ENCODE measurements around the gene MYL4.
"Not testable (repeated sequence)": the region's sequence is repeated elsewhere in the genome, so short reads cannot be mapped to it uniquely, and the experiment has no call there.

MYL4 gene

DNA sequence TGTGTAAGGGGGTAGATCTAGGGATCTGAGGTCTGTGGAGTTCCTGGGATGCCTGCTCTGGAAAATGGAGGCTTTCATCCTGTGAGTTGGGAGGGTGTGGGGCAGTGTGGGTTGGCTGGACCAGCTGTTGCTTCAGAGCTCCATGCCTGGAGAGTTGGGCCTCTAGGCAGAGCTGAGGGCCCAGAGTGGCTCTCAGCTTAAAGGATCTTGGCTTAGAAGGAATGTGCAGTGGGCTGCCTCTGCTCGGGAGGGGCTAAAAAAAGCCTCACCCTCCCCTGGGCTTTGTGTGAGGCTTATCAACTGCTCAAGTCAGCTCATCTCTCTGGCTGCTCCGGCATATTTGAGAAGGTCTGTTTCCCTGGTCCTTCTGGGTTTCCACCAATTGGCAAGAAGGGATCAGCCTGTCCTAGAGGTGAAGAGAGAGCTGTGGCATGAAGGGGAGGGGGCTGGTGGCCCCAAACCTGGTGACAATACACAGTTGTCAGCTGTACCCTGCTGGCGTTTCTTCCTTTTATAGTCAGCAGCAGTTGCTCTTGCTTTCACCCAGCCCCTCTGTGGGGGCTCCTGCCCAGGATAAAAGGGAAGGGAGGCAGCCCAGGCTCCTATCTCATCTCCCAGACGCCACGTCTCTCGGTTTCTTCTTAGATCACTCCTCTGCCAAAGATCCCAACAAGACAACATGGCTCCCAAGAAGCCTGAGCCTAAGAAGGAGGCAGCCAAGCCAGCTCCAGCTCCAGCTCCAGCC lies at the start of gene MYL4:
MYL4 (plus strand) TSS at position 605 of the 745 bp plus-strand sequence; CDS start at position 680, 75 bp downstream.
- in situ Hi-C loops (cut with MboI; ENCODE audit: low sequenced_read_pairs), result no loop called here

DNA sequence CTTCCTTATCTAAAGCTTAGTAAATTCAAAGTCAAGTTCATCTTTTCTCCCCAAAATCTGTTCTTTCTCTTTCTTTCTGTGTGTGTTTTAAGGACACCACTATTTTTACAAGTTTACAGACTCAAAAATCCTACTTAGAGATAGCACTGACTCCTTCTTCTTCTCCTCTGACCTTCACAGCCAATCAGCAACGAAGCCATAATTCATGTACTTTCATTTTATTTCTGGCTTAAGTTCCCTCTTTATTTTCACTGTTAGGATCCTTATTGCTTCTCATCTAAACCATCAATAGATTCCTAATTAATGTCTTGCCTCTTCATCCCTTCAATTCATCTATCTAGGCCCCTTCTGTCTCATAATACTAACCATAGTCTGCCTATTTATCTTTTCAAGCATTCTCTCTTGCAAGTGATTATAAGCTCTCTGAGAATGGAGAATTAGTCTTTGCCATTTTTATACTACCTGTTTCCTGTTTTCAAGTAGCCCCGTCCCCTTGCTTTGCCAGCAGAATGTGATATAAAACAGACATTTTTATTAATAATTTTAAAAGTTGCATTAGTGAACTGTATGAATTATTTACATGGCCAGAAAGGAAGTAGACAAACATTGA lies 47.0 kb upstream of the MYL4 start:
- in situ Hi-C loops (cut with MboI; ENCODE audit: low sequenced_read_pairs), result no loop called here

DNA sequence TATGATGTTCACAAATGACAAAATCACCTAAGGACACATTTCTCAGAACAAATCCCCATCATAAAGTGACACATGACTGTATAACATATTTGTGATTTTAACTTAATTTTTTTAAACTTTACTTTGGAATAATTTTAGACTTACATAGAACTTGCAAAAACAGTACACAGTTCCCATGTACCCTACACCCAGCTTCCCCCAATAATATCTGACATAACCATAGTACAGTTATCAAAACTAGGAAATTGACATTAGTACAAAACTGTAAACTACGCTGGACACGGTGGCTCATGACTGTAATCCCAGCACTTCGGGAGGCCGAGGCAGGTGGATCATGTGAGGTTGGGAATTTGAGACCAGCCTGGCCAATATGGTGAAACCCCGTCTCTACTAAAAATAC lies 44.9 kb upstream of the MYL4 start:
- in situ Hi-C loops (cut with MboI; ENCODE audit: low sequenced_read_pairs), result no loop called here

DNA sequence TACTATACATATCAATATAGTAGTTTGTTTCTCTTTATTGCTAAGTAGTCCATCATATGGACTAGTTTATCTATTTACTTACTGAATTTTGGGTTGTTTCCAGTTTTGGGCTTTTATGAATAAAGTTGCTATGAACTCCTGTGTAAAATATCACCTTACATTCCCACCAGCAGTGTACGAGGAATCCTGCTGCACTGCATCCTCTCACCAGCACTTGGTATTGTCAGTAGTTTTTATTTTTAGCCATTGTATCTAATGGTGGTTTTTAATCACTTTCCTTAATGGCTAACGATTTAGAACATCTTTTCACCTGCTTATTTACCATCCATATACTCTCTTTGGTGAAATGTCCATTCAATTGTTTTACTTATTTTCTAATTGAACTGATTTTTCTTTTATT lies 44.0 kb upstream of the MYL4 start:
- in situ Hi-C loops (cut with MboI; ENCODE audit: low sequenced_read_pairs), result no loop called here

GRCh38 chr17:47166854-47167253 lies 42.3 kb upstream of the MYL4 start:
- in situ Hi-C loops (cut with MboI; ENCODE audit: low sequenced_read_pairs), result not testable (repeated sequence)

GRCh38 chr17:47168896-47169295 lies 40.3 kb upstream of the MYL4 start:
- in situ Hi-C loops (cut with MboI; ENCODE audit: low sequenced_read_pairs), result not testable (repeated sequence)

- in situ Hi-C loops (cut with MboI; ENCODE audit: low sequenced_read_pairs), result no loop called here
Measured at GRCh38 chr17:47170710-47171109, 38.4 kb upstream of the MYL4 start.

DNA sequence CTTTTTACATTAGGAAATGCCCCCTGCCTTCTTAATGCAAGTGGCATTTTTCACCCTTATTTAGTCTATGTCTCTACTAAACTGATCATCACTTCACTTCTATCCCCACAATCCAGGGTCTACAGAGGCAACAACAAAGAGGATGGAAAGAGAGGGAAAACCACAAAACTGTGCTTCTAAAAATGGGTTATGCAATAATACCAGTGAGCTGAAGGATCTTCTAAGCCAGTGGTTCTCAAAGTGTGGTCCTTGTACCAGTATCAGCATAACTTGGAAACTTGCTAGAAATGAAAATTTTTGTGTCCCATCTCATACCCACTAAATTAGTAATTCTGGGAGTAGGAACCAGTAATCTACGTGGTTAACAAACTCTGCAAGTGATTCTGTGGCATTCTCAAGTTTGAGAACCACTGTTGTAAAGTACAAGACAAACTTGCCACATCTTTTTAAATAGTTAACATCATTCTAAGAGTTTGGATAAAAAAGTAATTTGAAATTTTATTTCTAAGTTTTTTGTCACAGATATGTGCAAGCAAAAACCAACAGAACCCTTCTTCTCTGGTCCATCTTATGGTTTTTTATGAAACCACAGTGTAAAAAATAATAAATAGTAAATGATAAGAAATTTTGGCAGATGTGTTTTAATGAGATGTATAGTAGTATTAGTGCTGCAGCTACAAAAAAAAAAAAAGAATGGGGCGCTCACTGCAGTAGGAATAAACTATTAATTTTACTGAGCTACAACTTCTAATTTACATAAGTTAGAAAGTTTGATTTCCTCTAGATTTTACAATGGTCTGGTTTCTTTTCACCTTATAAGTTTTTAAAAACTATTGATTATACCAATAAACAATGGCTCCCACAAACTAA lies 36.2 kb upstream of the MYL4 start:
- in situ Hi-C loops (cut with MboI; ENCODE audit: low sequenced_read_pairs), result no loop called here

DNA sequence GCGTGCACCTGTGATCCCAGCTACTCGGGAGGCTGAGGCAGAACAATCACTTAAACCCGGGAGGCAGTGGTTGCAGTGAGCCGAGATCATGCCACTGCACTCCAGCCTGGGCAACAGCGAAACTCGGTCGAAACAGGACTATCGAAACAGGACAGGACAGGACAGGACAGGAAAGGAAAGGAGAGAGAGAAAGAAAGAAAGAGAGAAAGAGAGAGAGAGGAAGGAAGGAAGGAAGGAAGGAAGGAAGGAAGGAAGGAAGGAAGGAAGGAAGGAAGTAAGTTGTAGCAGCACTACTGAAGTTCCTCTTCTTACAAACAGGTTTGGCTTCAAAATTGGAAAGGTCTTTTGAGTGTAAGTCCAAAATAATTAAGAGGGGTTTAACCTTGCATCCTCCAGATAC lies 34.3 kb upstream of the MYL4 start:
- in situ Hi-C loops (cut with MboI; ENCODE audit: low sequenced_read_pairs), result not testable (repeated sequence)

DNA sequence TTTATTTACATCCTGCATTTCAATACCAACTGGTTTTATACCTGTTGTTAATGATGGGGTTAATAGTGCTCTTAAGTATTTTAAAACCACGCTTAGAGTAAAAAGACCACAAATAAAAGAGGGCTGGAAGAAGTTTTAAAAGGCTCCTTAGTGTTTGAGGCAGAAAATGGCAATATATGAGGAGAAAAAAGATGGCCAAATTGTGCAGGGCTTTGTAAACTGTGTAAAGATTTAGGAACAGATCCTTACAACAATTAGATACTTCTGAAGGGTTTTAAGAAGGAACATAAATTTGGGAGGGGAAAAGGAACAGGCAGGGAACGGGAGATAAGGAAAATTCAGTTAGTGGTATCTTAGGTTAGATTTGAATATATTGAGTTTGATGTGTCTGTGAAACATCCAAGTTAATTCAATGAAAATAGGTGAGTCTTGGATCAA lies 32.7 kb upstream of the MYL4 start:
- in situ Hi-C loops (cut with MboI; ENCODE audit: low sequenced_read_pairs), result no loop called here

DNA sequence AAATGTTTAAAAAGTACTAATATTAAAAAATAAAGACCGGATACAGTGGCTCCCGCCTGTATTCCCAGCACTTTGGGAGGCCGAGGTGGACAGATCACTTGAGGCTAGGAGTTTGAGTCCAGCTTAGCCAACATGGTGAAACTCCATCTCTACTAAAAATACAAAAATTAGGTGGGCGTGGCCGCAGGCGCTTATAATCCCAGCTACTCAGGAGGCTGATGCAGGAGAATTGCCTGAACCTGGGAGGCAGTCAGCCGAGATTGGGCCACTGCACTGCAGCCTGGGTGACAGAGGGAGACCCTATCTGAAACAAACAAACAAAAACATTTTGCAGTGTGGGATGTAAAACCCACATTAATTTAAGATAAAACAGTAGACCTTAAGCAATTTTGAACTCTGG lies 31.9 kb upstream of the MYL4 start:
- in situ Hi-C loops (cut with MboI; ENCODE audit: low sequenced_read_pairs), result no loop called here

- in situ Hi-C loops (cut with MboI; ENCODE audit: low sequenced_read_pairs), result no loop called here
Measured at GRCh38 chr17:47179141-47179540, 30.0 kb upstream of the MYL4 start.

GRCh38 chr17:47180337-47180736 lies 28.8 kb upstream of the MYL4 start:
- in situ Hi-C loops (cut with MboI; ENCODE audit: low sequenced_read_pairs), result no loop called here

- in situ Hi-C loops (cut with MboI; ENCODE audit: low sequenced_read_pairs), result not testable (repeated sequence)
Measured at GRCh38 chr17:47180988-47181387, 28.2 kb upstream of the MYL4 start.

GRCh38 chr17:47184681-47185080 lies 24.5 kb upstream of the MYL4 start:
- in situ Hi-C loops (cut with MboI; ENCODE audit: low sequenced_read_pairs), result no loop called here

- in situ Hi-C loops (cut with MboI; ENCODE audit: low sequenced_read_pairs), result no loop called here
Measured at GRCh38 chr17:47188271-47188875, 20.8 kb upstream of the MYL4 start.

- in situ Hi-C loops (cut with MboI; ENCODE audit: low sequenced_read_pairs), result no loop called here
Measured at GRCh38 chr17:47188876-47189731, 20.0 kb upstream of the MYL4 start, which contains the start of gene CDC27. Gene CDC27, minus strand, starts transcription at chr17:47189295. Its CDS starts 123 bp downstream, at chr17:47189172.

DNA sequence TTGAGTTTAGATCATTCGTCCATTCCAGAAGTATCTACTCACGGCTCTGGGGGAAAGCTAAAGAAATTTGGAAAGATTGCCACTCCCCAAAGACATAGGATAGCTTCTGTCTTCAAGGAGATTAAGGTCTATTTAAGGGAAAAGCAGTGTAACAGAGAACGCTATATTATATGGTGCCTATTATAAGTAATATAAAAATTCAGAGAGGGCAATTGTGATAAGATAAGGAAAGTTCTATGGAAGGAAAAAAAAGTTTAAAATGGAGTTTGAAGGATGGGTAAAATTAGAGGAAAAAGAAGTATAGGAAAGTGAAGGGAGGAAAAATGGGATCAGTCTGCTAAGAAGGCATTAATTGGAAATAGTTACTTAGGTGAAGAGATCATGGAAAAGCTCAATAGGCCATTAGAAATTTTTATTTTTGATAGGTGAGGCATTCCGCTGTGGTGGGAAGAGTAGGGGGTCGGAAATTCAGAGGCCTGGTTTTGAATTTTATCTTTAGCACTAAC lies 19.4 kb upstream of the MYL4 start:
- in situ Hi-C loops (cut with MboI; ENCODE audit: low sequenced_read_pairs), result no loop called here

DNA sequence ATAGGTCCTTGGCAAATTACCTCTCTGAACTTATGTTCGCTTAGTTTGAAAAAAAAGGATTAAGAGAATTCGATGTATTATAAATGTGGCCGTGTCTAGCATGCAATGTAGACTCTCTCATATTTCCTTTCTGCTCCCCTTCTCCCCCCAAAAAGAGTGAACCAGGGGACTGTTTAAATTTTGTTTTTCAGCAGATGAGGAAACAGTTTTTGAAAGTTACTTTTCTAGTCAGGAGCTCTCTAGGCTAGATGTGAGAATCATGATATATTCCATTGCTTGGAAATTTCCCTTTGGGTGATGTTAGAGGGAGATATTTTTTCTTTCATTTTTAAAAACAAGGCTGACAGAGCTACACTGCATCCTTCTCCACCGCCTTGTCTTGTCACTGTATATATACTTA lies 18.9 kb upstream of the MYL4 start:
- in situ Hi-C loops (cut with MboI; ENCODE audit: low sequenced_read_pairs), result no loop called here

DNA sequence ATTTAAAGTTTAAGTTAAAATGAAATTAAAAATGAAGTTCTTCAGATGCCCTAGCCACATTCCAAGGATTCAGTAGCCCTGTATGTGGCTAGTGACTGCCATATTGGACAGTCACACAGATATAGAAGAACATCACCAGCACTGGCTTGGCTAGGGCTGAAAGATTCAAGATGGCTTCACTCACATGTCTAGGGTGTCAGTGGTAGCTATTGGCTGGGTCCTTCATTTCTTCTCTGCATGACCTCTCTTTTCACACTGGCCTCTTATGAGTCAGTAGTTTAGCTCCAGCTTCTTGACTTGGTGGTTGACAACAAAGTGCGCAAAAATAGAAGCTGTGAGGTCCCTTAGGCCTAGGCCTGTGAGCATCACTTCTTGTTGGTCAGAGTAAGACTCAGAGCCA lies 18.4 kb upstream of the MYL4 start:
- in situ Hi-C loops (cut with MboI; ENCODE audit: low sequenced_read_pairs), result no loop called here
